B cell (primary cell): Measurements from ENCODE around the gene MS4A3. TPM values are rescaled to one million over a fixed set of nuclear protein-coding genes. Genes with fewer than 3 reads are reported as not detected.

ENCODE experiments used
- ATAC-seq: fragments of 200-7000 bp; cut with Tn5 transposase; one replicate; pipeline ENCODE4 v1.10.0; 2021; ENCODE audit warnings: low read depth, mild to moderate bottlenecking, moderate number of reproducible peaks, moderate library complexity
- CTCF ChIA-PET: fragments of 350-600 bp; sonication (Branson Sonifier 250); formaldehyde crosslinking; loops from one replicate; lab custom pipeline; 2021; ENCODE audit warnings: antibody characterized with exemption, inconsistent platforms; lab: Charles Lee
- POLR2A ChIA-PET: fragments of 350-600 bp; sonication (Branson Sonifier 250); formaldehyde crosslinking; loops from one replicate; lab custom pipeline; 2021; ENCODE audit warnings: antibody characterized with exemption; lab: Charles Lee
- DNase-seq: peaks from one replicate; pipeline ENCODE4 v3.0.0; 2013
- H2AFZ ChIP-seq: 2 replicates; pipeline ENCODE4 v1.6.1; 2012; ENCODE audit warnings: mild to moderate bottlenecking, low read depth, low read length; ENCODE audit not compliant: insufficient read depth, poor library complexity, severe bottlenecking
- H3K27ac ChIP-seq, 2 donors: 1 replicate in 1 of 2; 2 replicates in 1 of 2; pipeline ENCODE4 v1.5.1; 2012 to 2013; ENCODE audit warnings: low read length in 2 of 2, mild to moderate bottlenecking in 2 of 2, moderate library complexity in 1 of 2
- H3K27me3 ChIP-seq, 4 experiments: fragments of 200-600 bp in 1 of 4; sonication (generic) in 1 of 4; replicated peaks in 1 of 4; 1 replicate in 2 of 4; 2 replicates in 2 of 4; pipeline versions ENCODE4 v1.6.1 to v1.7.0; 2013 to 2016; ENCODE audit warnings: low read length in 3 of 4, mild to moderate bottlenecking in 2 of 4, mixed read lengths in 1 of 4, moderate library complexity in 1 of 4; ENCODE audit not compliant: insufficient read depth in 4 of 4, control insufficient read depth in 3 of 4; ENCODE audit errors: control extremely low read depth in 1 of 4
- H3K36me3 ChIP-seq, 2 experiments: replicated peaks in 1 of 2; 1 replicate in 1 of 2; 2 replicates in 1 of 2; pipeline versions ENCODE4 v1.6.1 to v1.7.1; 2013; ENCODE audit warnings: low read length in 1 of 2; ENCODE audit not compliant: insufficient read depth in 2 of 2, control insufficient read depth in 1 of 2; ENCODE audit errors: control extremely low read depth in 1 of 2, extremely low read depth in 1 of 2
- H3K4me1 ChIP-seq, 2 donors: fragments of 200-600 bp in 1 of 2; sonication (generic) in 1 of 2; 1 replicate in 1 of 2; 2 replicates in 1 of 2; pipeline versions ENCODE4 v1.5.1 to v1.6.1; 2013 to 2017; ENCODE audit warnings: low read length in 2 of 2; ENCODE audit not compliant: control insufficient read depth in 2 of 2, insufficient read depth in 2 of 2
- H3K4me2 ChIP-seq: replicated peaks from 2 replicates; pipeline ENCODE3; 2012; ENCODE audit warnings: mild to moderate bottlenecking, low read depth, low read length; ENCODE audit not compliant: poor library complexity, severe bottlenecking
- H3K4me3 ChIP-seq, 5 experiments: fragments of 200-600 bp in 1 of 5; sonication (generic) in 1 of 5; 1 replicate in 3 of 5; 2 replicates in 2 of 5; pipeline versions ENCODE4 v1.5.1 to v1.7.0; 2011 to 2016; ENCODE audit warnings: low read length in 4 of 5, mild to moderate bottlenecking in 4 of 5, low read depth in 2 of 5, control low read depth in 1 of 5, moderate library complexity in 1 of 5; ENCODE audit not compliant: insufficient read depth in 1 of 5; ENCODE audit errors: control extremely low read depth in 1 of 5, extremely low read depth in 1 of 5
- H3K79me2 ChIP-seq: fragments of 200-600 bp; sonication (generic); one replicate; pipeline ENCODE4 v1.6.0; 2016; ENCODE audit warnings: low read length; ENCODE audit not compliant: control insufficient read depth, insufficient read depth
- H3K9ac ChIP-seq: fragments of 200-600 bp; sonication (generic); 2 replicates; pipeline ENCODE4 v1.6.1; 2017; ENCODE audit warnings: mild to moderate bottlenecking, low read length, moderate library complexity
- H3K9me3 ChIP-seq, 3 donors: one replicate each; pipeline versions ENCODE4 v1.6.1 to v1.7.1; 2013; ENCODE audit warnings: low read length in 2 of 3; ENCODE audit not compliant: control insufficient read depth in 2 of 3, insufficient read depth in 1 of 3; ENCODE audit errors: control extremely low read depth in 1 of 3
- H4K20me1 ChIP-seq: 2 replicates; pipeline ENCODE4 v1.6.0; 2012; ENCODE audit warnings: mild to moderate bottlenecking, low read length; ENCODE audit not compliant: insufficient read depth, control insufficient read depth, poor library complexity, severe bottlenecking
- H3K27ac Mint-ChIP-seq: one replicate; pipeline ENCODE4 v1.8.0; 2021; ENCODE audit warnings: mixed read lengths
- H3K27me3 Mint-ChIP-seq: one replicate; pipeline ENCODE4 v1.8.0; 2021; ENCODE audit warnings: mixed read lengths
- H3K4me1 Mint-ChIP-seq: one replicate; pipeline ENCODE4 v1.8.0; 2021; ENCODE audit warnings: mixed read lengths
- H3K4me3 Mint-ChIP-seq: one replicate; pipeline ENCODE4 v1.8.0; 2021; ENCODE audit warnings: mixed read lengths
- H3K9me3 Mint-ChIP-seq: one replicate; pipeline ENCODE4 v1.8.0; 2022; ENCODE audit warnings: mixed read lengths; ENCODE audit not compliant: insufficient read depth
- EZH2 ChIP-seq: IDR thresholded peaks from 2 replicates; pipeline ENCODE4 v1.6.1; 2012; ENCODE audit warnings: borderline replicate concordance, low read depth, mild to moderate bottlenecking, moderate library complexity, low read length; ENCODE audit not compliant: insufficient read depth, poor library complexity, severe bottlenecking
- WGBS: methylation state at CpG from one replicate; pipeline ENCODE4 v1.1.5; 2013; ENCODE audit warnings: missing lambda C conversion rate; ENCODE audit not compliant: insufficient coverage; 5-methylcytosine and 5-hydroxymethylcytosine counted together
- intact Hi-C: fragments of 100-400 bp; cut with micrococcal nuclease; formaldehyde crosslinking; loops from one replicate; pipeline ENCODE4 v1.10.0; 2022
- polyA plus RNA-seq: library from polyadenylated mRNA; depleted of rRNA; stranded (reverse); fragments of >200 nt; gene quantifications from 2 replicates; pipeline ENCODE4 v1.2.3, GENCODE V29; 2012
- total RNA-seq, 2 donors: library from RNA; stranded (reverse); fragments of 120-200 nt in 1 of 2; gene quantifications; 1 replicate in 1 of 2; 2 replicates in 1 of 2; pipeline versions ENCODE4 v1.2.3 to v1.2.4, GENCODE V29; 2013 to 2022
- TF ChIP-seq, protein P1 (sequence below): fragments of 200-600 bp; IDR thresholded peaks from one replicate; pipeline ENCODE4 v1.8.0; 2022; ENCODE audit warnings: antibody characterized with exemption, mild to moderate bottlenecking

MS4A3 gene
- total and polyA plus RNA-seq, 2 donors (not counting 1 experiment from before 2014, with no cell fraction given): not detected

DNA sequence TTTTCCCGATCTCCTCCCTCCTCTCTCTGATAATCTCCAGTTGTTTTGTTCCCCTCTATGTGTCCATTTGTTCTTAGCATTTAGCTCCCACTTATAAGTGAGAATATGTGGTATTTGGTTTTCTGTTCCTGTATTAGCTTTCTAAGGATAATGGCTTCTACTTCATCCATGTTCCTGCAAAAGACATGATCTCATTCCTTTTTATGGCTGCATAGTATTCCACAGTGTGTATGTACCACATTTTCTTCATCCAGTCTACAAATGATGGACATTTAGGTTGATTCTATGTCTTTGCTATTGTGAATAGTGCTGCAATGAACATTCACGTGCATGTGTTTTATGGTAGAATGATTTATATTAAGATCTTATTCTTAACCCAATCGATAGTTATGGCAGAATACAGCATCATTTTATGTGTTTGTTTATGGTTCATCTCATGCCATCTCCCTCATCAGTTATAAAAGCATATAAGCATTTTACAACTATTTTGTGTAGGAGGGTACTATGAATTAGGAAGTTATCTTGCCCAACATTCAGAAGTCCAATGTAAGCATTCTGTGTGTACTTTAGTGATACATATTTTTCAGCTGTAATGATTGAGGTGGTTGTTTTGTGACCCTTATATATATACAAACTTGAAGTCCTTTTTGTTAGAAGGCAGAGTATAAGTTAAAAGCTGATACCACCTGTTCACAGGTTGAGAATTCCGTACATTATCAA is 3.2 kb downstream of the MS4A3 start:
- no CpG with 5 or more reads among the region's 4 CpGs for WGBS
- intact Hi-C loops: no loop called here
- peaks cover 4% of the 10 kb centered on the region for H3K4me1 Mint-ChIP-seq

DNA sequence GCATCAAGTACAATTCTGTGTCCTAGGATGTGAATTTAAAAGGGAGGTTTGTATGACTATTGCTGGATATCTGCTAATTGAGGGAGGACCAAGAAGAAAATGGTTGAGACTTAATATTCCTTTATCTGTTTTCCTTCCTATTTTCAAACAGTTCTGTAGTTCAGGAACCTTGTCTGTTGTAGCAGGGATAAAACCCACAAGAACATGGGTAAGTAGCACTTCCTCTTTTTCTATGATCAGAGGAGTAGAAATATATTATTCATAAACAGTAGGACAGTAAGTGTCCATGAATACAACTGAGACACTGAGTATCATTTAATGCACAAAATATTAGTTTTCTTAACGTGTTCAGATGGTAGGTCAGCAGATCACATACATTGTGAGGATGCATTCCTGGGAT is 7.6 kb downstream of the MS4A3 start:
- Histone ChIP-seq H3K4me3 (no peak overlapping the region), H4K20me1 (no peaks in the 10 kb centered on the region), H3K9me3 (no peaks in the 10 kb centered on the region), H3K79me2 (no peaks in the 10 kb centered on the region), H3K27ac (no peak overlapping the region), H3K27me3 (no peaks in the 10 kb centered on the region), H3K4me1 (peaks cover 3 to 6% of the 10 kb centered on the region in 2 donors), H3K36me3 (no peaks in the 10 kb centered on the region), H2AFZ (no peak overlapping the region), H3K9ac (no peak overlapping the region), H3K4me2 (no peak overlapping the region)
- ChIA-PET POLR2A (no interaction called here), CTCF (interaction anchor here (0.6 kb wide), 1 partner anchor 292 kb away, joined by 3 read pairs; no protein-coding TSS in a partner anchor)
- Mint-ChIP-seq H3K4me3 (no peak overlapping the region), H3K27me3 (peaks cover 9% of the 10 kb centered on the region), H3K9me3 (peaks cover 2% of the 10 kb centered on the region), H3K27ac (no peak overlapping the region), H3K4me1 (peaks cover 4% of the 10 kb centered on the region)
- no peak for TF ChIP-seq EZH2
- TF ChIP-seq, protein P1, sequence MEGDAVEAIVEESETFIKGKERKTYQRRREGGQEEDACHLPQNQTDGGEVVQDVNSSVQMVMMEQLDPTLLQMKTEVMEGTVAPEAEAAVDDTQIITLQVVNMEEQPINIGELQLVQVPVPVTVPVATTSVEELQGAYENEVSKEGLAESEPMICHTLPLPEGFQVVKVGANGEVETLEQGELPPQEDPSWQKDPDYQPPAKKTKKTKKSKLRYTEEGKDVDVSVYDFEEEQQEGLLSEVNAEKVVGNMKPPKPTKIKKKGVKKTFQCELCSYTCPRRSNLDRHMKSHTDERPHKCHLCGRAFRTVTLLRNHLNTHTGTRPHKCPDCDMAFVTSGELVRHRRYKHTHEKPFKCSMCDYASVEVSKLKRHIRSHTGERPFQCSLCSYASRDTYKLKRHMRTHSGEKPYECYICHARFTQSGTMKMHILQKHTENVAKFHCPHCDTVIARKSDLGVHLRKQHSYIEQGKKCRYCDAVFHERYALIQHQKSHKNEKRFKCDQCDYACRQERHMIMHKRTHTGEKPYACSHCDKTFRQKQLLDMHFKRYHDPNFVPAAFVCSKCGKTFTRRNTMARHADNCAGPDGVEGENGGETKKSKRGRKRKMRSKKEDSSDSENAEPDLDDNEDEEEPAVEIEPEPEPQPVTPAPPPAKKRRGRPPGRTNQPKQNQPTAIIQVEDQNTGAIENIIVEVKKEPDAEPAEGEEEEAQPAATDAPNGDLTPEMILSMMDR: no peak
- WGBS: no CpG with 5 or more reads among the region's 1 CpG
- DNase-seq (peak; percentile 33), ATAC-seq (no peak)
- intact Hi-C loops: no loop called here

More for the DNA sequence above, 3.2 kb downstream of the MS4A3 start:
- Histone ChIP-seq H3K27me3 (no peaks in the 10 kb centered on the region), H3K9me3 (no peaks in the 10 kb centered on the region), H3K4me1 (peaks cover 3 to 6% of the 10 kb centered on the region in 2 donors), H3K4me3 (no peak overlapping the region), H2AFZ (no peak overlapping the region), H3K36me3 (no peaks in the 10 kb centered on the region), H3K79me2 (no peaks in the 10 kb centered on the region), H3K27ac (no peak overlapping the region), H3K4me2 (no peak overlapping the region), H4K20me1 (no peaks in the 10 kb centered on the region), H3K9ac (no peak overlapping the region)
- ChIA-PET CTCF (no interaction called here), POLR2A (no interaction called here)
- TF ChIP-seq, protein P1: no peak
- no peak for TF ChIP-seq EZH2
- ATAC-seq (no peak), DNase-seq (no peak)
- Mint-ChIP-seq H3K27ac (no peak overlapping the region), H3K27me3 (peaks cover 17% of the 10 kb centered on the region), H3K4me3 (no peak overlapping the region), H3K9me3 (peaks cover 2% of the 10 kb centered on the region)
